Activated T-helper 2 cell treated with anti-CD3 and anti-CD28 coated beads, Interferon-gamma antibody, Interleukin-2, Interleukin-4, amounts not matched to agents 10 μg/mL and 5 μg/mL and 100 μg/mL, durations not matched to agents 14 hours and 24 hours and 36 hours (primary cell): ENCODE measurements around the gene MON2. TPM values are rescaled to one million over a fixed set of nuclear protein-coding genes. Genes with fewer than 3 reads are reported as not detected.
"Not testable (repeated sequence)": the region's sequence is repeated elsewhere in the genome, so short reads cannot be mapped to it uniquely, and the experiment has no call there.

Source experiments
- DNase-seq: peaks from one replicate; pipeline ENCODE4 v3.0.0; 2021; ENCODE audit warnings: low spot score
- H3K27ac Mint-ChIP-seq: one replicate; pipeline ENCODE4 v1.8.0; 2021; ENCODE audit warnings: mixed read lengths
- H3K27me3 Mint-ChIP-seq: one replicate; pipeline ENCODE4 v1.8.0; 2021; ENCODE audit warnings: low read depth, mixed read lengths
- H3K36me3 Mint-ChIP-seq: one replicate; pipeline ENCODE4 v1.8.0; 2021; ENCODE audit warnings: low read depth, mixed read lengths
- H3K4me1 Mint-ChIP-seq: one replicate; pipeline ENCODE4 v1.8.0; 2021; ENCODE audit warnings: low read depth, mixed read lengths
- H3K4me3 Mint-ChIP-seq: one replicate; pipeline ENCODE4 v1.8.0; 2021; ENCODE audit warnings: low read depth, mild to moderate bottlenecking, moderate library complexity, mixed read lengths
- H3K9me3 Mint-ChIP-seq: one replicate; pipeline ENCODE4 v1.8.0; 2021; ENCODE audit warnings: mixed read lengths
- intact Hi-C: fragments of 100-400 bp; cut with micrococcal nuclease; formaldehyde crosslinking; loops from one replicate; pipeline ENCODE4 v1.15.1; 2023
- total RNA-seq: library from RNA; stranded (reverse); gene quantifications from 2 replicates; pipeline ENCODE4 v1.2.3, GENCODE V29; 2022

The MON2 gene
- total RNA-seq, 1 donor from 2014 or later: 33.0 TPM

DNA sequence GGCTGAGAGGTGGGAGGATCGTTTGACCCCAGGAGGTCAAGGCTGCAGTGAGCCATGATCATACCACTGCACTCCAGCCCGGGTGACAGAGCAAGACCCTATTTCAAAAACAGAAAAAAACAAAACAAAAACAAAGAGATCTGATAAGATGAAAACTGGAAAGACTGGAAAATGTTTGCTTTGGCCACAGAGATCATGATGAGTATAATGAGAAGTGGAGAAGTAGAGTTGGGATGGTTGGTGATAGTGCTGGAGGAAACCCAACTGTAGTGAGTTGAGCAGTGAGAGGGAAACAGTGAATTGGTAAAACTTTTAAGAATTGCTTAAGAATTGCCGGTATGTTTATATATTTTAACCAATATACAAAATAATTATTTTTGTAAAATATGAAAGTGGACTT is 39.2 kb downstream of the MON2 start:
- Mint-ChIP-seq H3K27me3 (no peaks in the 10 kb centered on the region), H3K4me1 (no peaks in the 10 kb centered on the region), H3K27ac (no peak overlapping the region), H3K9me3 (peaks cover 8% of the 10 kb centered on the region), H3K4me3 (no peak overlapping the region), H3K36me3 (peaks cover 61% of the 10 kb centered on the region)
- DNase-seq: no peak
- intact Hi-C loops: no loop called here

GRCh38 chr12:62512901-62513300 is 46.3 kb downstream of the MON2 start:
- no peak overlapping the region for H3K27ac Mint-ChIP-seq
- no peaks in the 10 kb centered on the region for H3K27me3 Mint-ChIP-seq
- peaks cover 37% of the 10 kb centered on the region for H3K9me3 Mint-ChIP-seq
- intact Hi-C loops: no loop called here
- no peak overlapping the region for H3K4me3 Mint-ChIP-seq
- H3K4me1 Mint-ChIP-seq: peaks cover 2% of the 10 kb centered on the region
- H3K36me3 Mint-ChIP-seq: peaks cover 74% of the 10 kb centered on the region
- DNase-seq: no peak

GRCh38 chr12:62514080-62514479 is 47.5 kb downstream of the MON2 start:
- not testable (repeated sequence) for H3K4me3 Mint-ChIP-seq
- peaks cover 74% of the 10 kb centered on the region for H3K36me3 Mint-ChIP-seq

GRCh38 chr12:62516927-62517326 is 50.3 kb downstream of the MON2 start:
- no peak overlapping the region for H3K4me3 Mint-ChIP-seq
- intact Hi-C loops: no loop called here
- H3K27me3 Mint-ChIP-seq: no peaks in the 10 kb centered on the region
- peaks cover 19% of the 10 kb centered on the region for H3K9me3 Mint-ChIP-seq
- no peak for DNase-seq
- H3K27ac Mint-ChIP-seq: no peak overlapping the region
- peaks cover 52% of the 10 kb centered on the region for H3K36me3 Mint-ChIP-seq
- peaks cover 4% of the 10 kb centered on the region for H3K4me1 Mint-ChIP-seq

More at GRCh38 chr12:62514080-62514479, 47.5 kb downstream of the MON2 start:
- H3K27me3 Mint-ChIP-seq, DNase-seq, intact Hi-C loops, H3K27ac Mint-ChIP-seq, H3K4me1 Mint-ChIP-seq: not testable (repeated sequence)
- H3K9me3 Mint-ChIP-seq: peaks cover 37% of the 10 kb centered on the region

DNA sequence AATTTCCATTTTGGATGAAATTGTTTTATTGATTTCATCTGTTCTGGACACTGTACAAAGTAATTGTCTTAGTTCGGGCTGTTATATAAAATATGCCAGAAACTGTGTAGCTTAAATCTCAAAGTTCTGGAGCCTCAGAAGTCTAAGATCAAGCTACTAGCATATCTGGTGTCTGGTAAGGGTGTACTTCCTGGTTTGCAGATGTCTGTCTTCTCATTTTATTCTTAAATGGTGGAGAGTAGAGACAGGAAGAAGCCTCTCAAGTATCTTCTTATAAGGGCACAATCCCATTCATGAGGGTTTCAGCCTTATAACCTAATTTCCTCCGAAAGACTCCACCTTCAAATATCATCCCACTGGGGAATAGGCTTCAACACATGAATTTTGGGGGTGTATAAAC is 51.3 kb downstream of the MON2 start:
- Mint-ChIP-seq H3K27me3 (no peaks in the 10 kb centered on the region), H3K4me3 (no peak overlapping the region), H3K9me3 (peaks cover 13% of the 10 kb centered on the region), H3K36me3 (peaks cover 46% of the 10 kb centered on the region), H3K27ac (no peak overlapping the region), H3K4me1 (peaks cover 11% of the 10 kb centered on the region)
- intact Hi-C loops: no loop called here
- no peak for DNase-seq

GRCh38 chr12:62519043-62519442 is 52.4 kb downstream of the MON2 start:
- intact Hi-C loops: no loop called here
- Mint-ChIP-seq H3K36me3 (peaks cover 36% of the 10 kb centered on the region), H3K27me3 (no peaks in the 10 kb centered on the region), H3K4me1 (peaks cover 15% of the 10 kb centered on the region), H3K9me3 (peaks cover 8% of the 10 kb centered on the region), H3K27ac (no peak overlapping the region), H3K4me3 (no peak overlapping the region)
- no peak for DNase-seq

DNA sequence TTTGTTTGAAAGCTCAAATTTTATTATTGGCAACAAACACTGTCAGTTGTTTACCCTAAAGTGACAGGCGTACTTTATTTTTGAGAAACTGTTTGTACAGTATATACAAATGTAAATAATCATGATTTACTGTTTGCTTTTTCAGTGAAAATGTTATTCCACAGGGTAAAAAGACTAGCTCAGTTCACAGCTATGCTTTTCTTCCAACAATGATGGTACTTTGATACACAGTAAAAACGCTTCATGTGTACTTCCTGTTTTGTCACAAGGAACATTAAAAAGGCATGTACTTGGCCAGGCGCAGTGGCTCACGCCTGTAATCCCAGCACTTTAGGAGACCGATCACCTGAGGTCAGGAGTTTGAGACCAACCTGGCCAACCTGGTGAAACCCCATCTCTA is 53.7 kb downstream of the MON2 start:
- H3K27ac Mint-ChIP-seq: no peak overlapping the region
- H3K36me3 Mint-ChIP-seq: peaks cover 28% of the 10 kb centered on the region
- no peak for DNase-seq
- H3K9me3 Mint-ChIP-seq: no peaks in the 10 kb centered on the region
- H3K27me3 Mint-ChIP-seq: no peaks in the 10 kb centered on the region
- H3K4me1 Mint-ChIP-seq: peaks cover 24% of the 10 kb centered on the region
- intact Hi-C loops: no loop called here
- H3K4me3 Mint-ChIP-seq: no peak overlapping the region

GRCh38 chr12:62522984-62523383 is 56.4 kb downstream of the MON2 start:
- Mint-ChIP-seq H3K9me3 (no peaks in the 10 kb centered on the region), H3K36me3 (peaks cover 41% of the 10 kb centered on the region), H3K4me3 (no peak overlapping the region), H3K27me3 (no peaks in the 10 kb centered on the region), H3K4me1 (peaks cover 31% of the 10 kb centered on the region), H3K27ac (no peak overlapping the region)
- DNase-seq: no peak
- intact Hi-C loops: loop anchor here (2.0 kb wide), 1 partner anchor 272 kb away; no protein-coding TSS in a partner anchor

DNA sequence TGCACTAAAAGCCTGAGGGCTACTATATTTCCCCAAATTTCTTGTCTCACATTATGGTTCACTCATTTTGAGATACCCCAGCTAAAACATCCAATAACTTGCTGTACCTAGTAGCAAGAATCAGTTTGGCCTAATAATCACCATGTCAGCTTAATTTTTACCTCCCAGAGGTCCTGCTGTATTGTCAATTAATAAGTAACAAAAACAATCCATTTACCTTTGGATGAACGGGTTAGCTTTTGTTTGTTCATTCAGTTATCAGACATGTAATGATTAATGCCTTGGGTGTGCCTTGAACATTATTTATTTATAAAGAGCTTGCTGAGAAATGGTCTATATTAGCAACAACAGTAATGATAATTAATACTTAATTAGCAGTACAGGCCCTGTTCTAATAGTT is 57.0 kb downstream of the MON2 start:
- Mint-ChIP-seq H3K27ac (no peak overlapping the region), H3K9me3 (no peaks in the 10 kb centered on the region), H3K4me1 (peaks cover 29% of the 10 kb centered on the region), H3K4me3 (no peak overlapping the region), H3K27me3 (no peaks in the 10 kb centered on the region), H3K36me3 (peaks cover 38% of the 10 kb centered on the region)
- intact Hi-C loops: loop anchor here (2.0 kb wide), 3 partner anchors 57 to 271 kb away; partner anchors contain the start of gene MON2
- no peak for DNase-seq

DNA sequence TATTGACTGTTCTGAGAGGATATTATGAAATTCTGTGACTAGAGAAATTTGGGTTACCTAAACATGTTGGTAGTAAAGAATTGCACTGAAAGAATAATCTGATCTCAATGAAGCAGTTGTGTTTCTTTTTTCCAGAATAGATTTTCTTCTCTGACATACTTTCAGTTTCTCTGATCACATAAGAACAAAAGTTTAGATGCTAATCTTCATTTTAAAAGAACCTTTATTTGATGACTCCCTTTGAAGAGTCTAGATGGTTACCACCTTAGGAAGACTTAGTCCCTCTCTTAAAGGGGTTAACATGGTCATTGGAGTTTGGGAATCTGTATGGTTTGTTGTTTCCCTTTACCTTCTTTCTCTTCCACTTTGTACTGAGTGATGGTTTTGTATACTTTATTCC is 58.6 kb downstream of the MON2 start:
- Mint-ChIP-seq H3K27me3 (no peaks in the 10 kb centered on the region), H3K36me3 (peaks cover 39% of the 10 kb centered on the region), H3K9me3 (no peaks in the 10 kb centered on the region), H3K4me1 (peaks cover 29% of the 10 kb centered on the region), H3K27ac (peak overlapping the region; percentile 62), H3K4me3 (no peak overlapping the region)
- no peak for DNase-seq
- intact Hi-C loops: loop anchor here (2.0 to 5.0 kb wide), 3 partner anchors 58 to 263 kb away; partner anchors contain the start of genes MON2 and USP15

- Mint-ChIP-seq H3K36me3 (peaks cover 49% of the 10 kb centered on the region), H3K9me3 (no peaks in the 10 kb centered on the region), H3K4me3 (no peak overlapping the region), H3K4me1 (peaks cover 10% of the 10 kb centered on the region), H3K27me3 (no peaks in the 10 kb centered on the region), H3K27ac (no peak overlapping the region)
- intact Hi-C loops: no loop called here
- no peak for DNase-seq
Observed at GRCh38 chr12:62530596-62530995, 64.0 kb downstream of the MON2 start.

DNA sequence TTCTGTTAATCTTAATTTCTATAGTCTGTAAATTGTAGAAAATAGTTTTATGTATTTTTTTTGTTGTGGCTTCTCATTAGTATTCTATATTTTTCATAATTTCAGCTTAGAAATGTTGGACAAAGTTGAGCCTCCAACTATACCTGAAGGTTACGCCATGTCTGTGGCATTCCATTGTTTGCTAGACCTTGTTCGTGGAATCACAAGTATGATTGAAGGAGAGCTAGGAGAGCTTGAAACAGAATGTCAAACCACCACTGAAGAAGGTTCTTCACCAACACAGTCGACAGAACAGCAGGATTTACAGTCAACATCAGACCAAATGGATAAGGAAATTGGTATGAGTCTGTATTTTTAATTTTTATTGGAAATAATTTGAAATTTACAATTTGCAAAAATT is 65.7 kb downstream of the MON2 start:
- H3K4me1 Mint-ChIP-seq: peaks cover 5% of the 10 kb centered on the region
- no peak for DNase-seq
- H3K36me3 Mint-ChIP-seq: peaks cover 48% of the 10 kb centered on the region
- no peak overlapping the region for H3K4me3 Mint-ChIP-seq
- no peaks in the 10 kb centered on the region for H3K27me3 Mint-ChIP-seq
- intact Hi-C loops: no loop called here
- H3K27ac Mint-ChIP-seq: no peak overlapping the region
- no peaks in the 10 kb centered on the region for H3K9me3 Mint-ChIP-seq

DNA sequence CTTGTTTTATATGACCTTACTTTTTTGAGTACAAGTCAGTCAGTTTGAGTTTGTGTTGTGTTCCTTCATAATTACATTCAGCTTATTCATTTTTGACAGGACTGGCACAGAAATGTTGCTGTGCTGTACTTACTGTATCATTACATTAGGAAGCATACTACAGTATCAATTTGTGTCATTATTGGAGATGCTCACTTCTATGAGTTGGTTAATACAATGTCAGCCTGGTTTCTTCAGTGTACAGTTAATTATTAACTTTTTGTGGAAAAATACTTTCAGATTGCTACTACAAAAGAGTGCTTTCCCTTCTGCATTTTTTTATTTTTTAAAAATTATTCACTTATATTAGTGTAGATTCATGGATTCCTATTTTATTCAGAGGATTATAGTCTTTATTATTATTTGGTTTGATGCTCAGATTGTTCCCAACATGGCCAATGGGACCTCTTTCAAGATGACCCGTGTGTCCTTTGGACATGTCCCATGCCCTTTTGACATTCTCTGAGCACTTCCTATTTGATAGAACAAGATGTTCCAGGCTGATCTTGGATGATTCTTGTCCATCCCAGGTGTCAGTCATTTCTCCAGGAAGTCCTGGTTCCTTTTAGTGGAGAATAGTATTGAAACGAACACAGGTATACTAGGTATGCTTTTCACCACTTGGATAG is 66.6 kb downstream of the MON2 start:
- intact Hi-C loops: no loop called here
- Mint-ChIP-seq H3K27me3 (no peaks in the 10 kb centered on the region), H3K36me3 (peaks cover 48% of the 10 kb centered on the region), H3K4me1 (peaks cover 4% of the 10 kb centered on the region), H3K4me3 (no peak overlapping the region), H3K27ac (no peak overlapping the region), H3K9me3 (no peaks in the 10 kb centered on the region)
- no peak for DNase-seq
